ENCODE measurements around the gene ZNF322.

ZNF322 gene

GRCh38 chr6:26624557-26624956 lies 35.0 kb downstream of the ZNF322 start:
- TF ChIP-seq CTCF (conservative IDR thresholded peaks at IDR 0.05; ENCODE audit: low read depth, low read length): no peak
- DNase-seq (ENCODE audit: low read depth): no peak
- H3K4me3 ChIP-seq (ENCODE audit: low read depth, low read length): no peak overlapping the region

- no peak overlapping the region for H3K4me3 ChIP-seq (ENCODE audit: low read depth, low read length)
- no peak for DNase-seq (ENCODE audit: low read depth)
- no peak for TF ChIP-seq CTCF (conservative IDR thresholded peaks at IDR 0.05; ENCODE audit: low read depth, low read length)
These were observed 36.1 kb downstream of the ZNF322 start for GRCh38 chr6:26623339-26623859.

- no peak for DNase-seq (ENCODE audit: low read depth)
- TF ChIP-seq CTCF (conservative IDR thresholded peaks at IDR 0.05; ENCODE audit: low read depth, low read length): no peak
- peak overlapping the region; percentile 11 for H3K4me3 ChIP-seq (ENCODE audit: low read depth, low read length)
These were observed 45.6 kb downstream of the ZNF322 start for GRCh38 chr6:26613689-26614683.

GRCh38 chr6:26613201-26613600 lies 46.3 kb downstream of the ZNF322 start:
- DNase-seq (ENCODE audit: low read depth): no peak
- no peak for TF ChIP-seq CTCF (conservative IDR thresholded peaks at IDR 0.05; ENCODE audit: low read depth, low read length)
- H3K4me3 ChIP-seq (ENCODE audit: low read depth, low read length): no peak overlapping the region

- H3K4me3 ChIP-seq (ENCODE audit: low read depth, low read length): no peak overlapping the region
- no peak for DNase-seq (ENCODE audit: low read depth)
- no peak for TF ChIP-seq CTCF (conservative IDR thresholded peaks at IDR 0.05; ENCODE audit: low read depth, low read length)
These were observed 47.9 kb downstream of the ZNF322 start for GRCh38 chr6:26611599-26611998.

GRCh38 chr6:26609463-26609862 lies 50.1 kb downstream of the ZNF322 start:
- TF ChIP-seq CTCF (conservative IDR thresholded peaks at IDR 0.05; ENCODE audit: low read depth, low read length): no peak
- DNase-seq (ENCODE audit: low read depth): no peak
- H3K4me3 ChIP-seq (ENCODE audit: low read depth, low read length): no peak overlapping the region
